ENCODE results near the gene SEH1L.
"Not testable (repeated sequence)": the region's sequence is repeated elsewhere in the genome, so short reads cannot be mapped to it uniquely, and the experiment has no call there.

GRCh38 chr18:12901208-12901607 lies 46.6 kb upstream of the SEH1L start:
- TF ChIP-seq CTCF, POLR2A, POLR2AphosphoS5 (IDR thresholded peaks at IDR 0.05): not testable (repeated sequence)

Data from transverse colon (tissue), 4 donors.